ENCODE results near the gene DUSP8.

DUSP8 gene

GRCh38 chr11:1542267-1542666 lies 29.8 kb downstream of the DUSP8 start:
- Histone ChIP-seq H3K27ac (ENCODE audit: extremely low read depth, low read depth, low read length) (no peak overlapping the region), H3K9me3 (ENCODE audit: control insufficient read depth, insufficient read depth, low read depth, low read length) (no peaks in the 10 kb centered on the region), H3K4me1 (ENCODE audit: control insufficient read depth, insufficient read depth, low read length) (no peaks in the 10 kb centered on the region; the same call in 1 of the 2 replicates), H3K4me3 (ENCODE audit: low read depth, low read length) (no peak overlapping the region), H3K36me3 (ENCODE audit: control insufficient read depth in 2 of 2, insufficient read depth in 1 of 2, low read length in 2 of 2) (peaks cover 0 to 2% of the 10 kb centered on the region in 2 experiments; a peak in 1 of 3 replicates)
- CTCF ChIA-PET: interaction anchor here (1.4 to 1.9 kb wide), 2 partner anchors 32 to 53 kb away, joined by 4 to 11 read pairs; no protein-coding TSS in a partner anchor
- POLR2A ChIA-PET: no interaction called here
- TF ChIP-seq GLIS1 (tag by site-specific recombination; IDR thresholded peaks at IDR 0.05) (peak; percentile 28; the same call in 1 of the 2 replicates), ZNF473 (tag by site-specific recombination; IDR thresholded peaks at IDR 0.05) (no peak)

GRCh38 chr11:1541474-1542204 lies 30.4 kb downstream of the DUSP8 start:
- TF ChIP-seq ZBTB1 (tag by site-specific recombination; IDR thresholded peaks at IDR 0.05) (no peak), ELK4 (IDR thresholded peaks at IDR 0.05; ENCODE audit: borderline replicate concordance, low read depth, low read length) (no peak), AEBP2 (tag by site-specific recombination; IDR thresholded peaks at IDR 0.05; ENCODE audit: borderline replicate concordance) (no peak), ZFP3 (tag by site-specific recombination; IDR thresholded peaks at IDR 0.05; ENCODE audit: low read depth) (no peak), ZSCAN30 (tag by site-specific recombination; IDR thresholded peaks at IDR 0.05) (no peak), REPIN1 (tag by site-specific recombination; IDR thresholded peaks at IDR 0.05; ENCODE audit: low read depth) (no peak), ZSCAN5A (tag by site-specific recombination; IDR thresholded peaks at IDR 0.05) (no peak), ZNF621 (tag by site-specific recombination; IDR thresholded peaks at IDR 0.05) (no peak), ZNF792 (tag by site-specific recombination; IDR thresholded peaks at IDR 0.05) (no peak), PATZ1 (tag by site-specific recombination; IDR thresholded peaks at IDR 0.05) (no peak), ZFP69B (tag by site-specific recombination; IDR thresholded peaks at IDR 0.05) (no peak), ZSCAN4 (tag by site-specific recombination; IDR thresholded peaks at IDR 0.05) (no peak)
- ChIA-PET POLR2A (interaction anchor here (1.1 kb wide), 1 partner anchor 33 kb away, joined by 3 read pairs; no protein-coding TSS in a partner anchor), CTCF (interaction anchor here (1.4 to 1.9 kb wide), 2 partner anchors 33 to 54 kb away, joined by 4 to 11 read pairs; no protein-coding TSS in a partner anchor)
- Histone ChIP-seq H3K36me3 (ENCODE audit: control insufficient read depth in 2 of 2, insufficient read depth in 1 of 2, low read length in 2 of 2) (peaks cover 0 to 2% of the 10 kb centered on the region in 2 experiments; a peak in 1 of 3 replicates), H3K4me3 (ENCODE audit: low read depth, low read length) (no peak overlapping the region), H3K9me3 (ENCODE audit: control insufficient read depth, insufficient read depth, low read depth, low read length) (no peaks in the 10 kb centered on the region), H3K4me1 (ENCODE audit: control insufficient read depth, insufficient read depth, low read length) (no peaks in the 10 kb centered on the region), H3K27ac (ENCODE audit: extremely low read depth, low read depth, low read length) (no peak overlapping the region)
